PC-9 (cell line): ENCODE measurements around the gene RTN1.

Experiments used
- EZH2 ChIP-seq: fragments of 200-600 bp; sonication (generic); IDR thresholded peaks from 2 replicates; pipeline ENCODE4 v1.8.0; 2017; ENCODE audit warnings: antibody characterized with exemption, low read depth
- TF ChIP-seq, protein P1 (sequence below): fragments of 200-600 bp; sonication (generic); conservative IDR thresholded peaks from 2 replicates; pipeline ENCODE4 v1.6.1; 2017; ENCODE audit warnings: mixed run types, antibody characterized with exemption, mild to moderate bottlenecking, moderate library complexity

DNA sequence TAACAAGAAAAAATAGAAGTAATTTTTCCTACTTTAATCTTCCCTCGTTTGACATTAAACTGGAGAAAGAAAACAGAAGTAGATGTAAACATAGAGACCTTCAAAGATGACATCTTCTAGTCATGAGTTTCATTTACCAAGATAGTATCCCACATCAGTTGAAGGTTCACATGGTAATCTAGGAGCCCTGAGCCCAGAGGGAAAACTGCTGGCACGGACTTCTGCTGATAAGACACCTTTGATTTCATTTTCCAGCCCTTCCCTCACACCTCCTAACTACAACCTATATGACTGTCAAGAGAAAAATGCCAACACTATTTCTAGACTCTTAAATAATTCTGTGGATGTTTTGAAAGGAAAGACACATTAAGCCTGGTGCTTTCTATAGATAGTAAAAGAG, 247.9 kb downstream of the RTN1 start:
- TF ChIP-seq, protein P1, sequence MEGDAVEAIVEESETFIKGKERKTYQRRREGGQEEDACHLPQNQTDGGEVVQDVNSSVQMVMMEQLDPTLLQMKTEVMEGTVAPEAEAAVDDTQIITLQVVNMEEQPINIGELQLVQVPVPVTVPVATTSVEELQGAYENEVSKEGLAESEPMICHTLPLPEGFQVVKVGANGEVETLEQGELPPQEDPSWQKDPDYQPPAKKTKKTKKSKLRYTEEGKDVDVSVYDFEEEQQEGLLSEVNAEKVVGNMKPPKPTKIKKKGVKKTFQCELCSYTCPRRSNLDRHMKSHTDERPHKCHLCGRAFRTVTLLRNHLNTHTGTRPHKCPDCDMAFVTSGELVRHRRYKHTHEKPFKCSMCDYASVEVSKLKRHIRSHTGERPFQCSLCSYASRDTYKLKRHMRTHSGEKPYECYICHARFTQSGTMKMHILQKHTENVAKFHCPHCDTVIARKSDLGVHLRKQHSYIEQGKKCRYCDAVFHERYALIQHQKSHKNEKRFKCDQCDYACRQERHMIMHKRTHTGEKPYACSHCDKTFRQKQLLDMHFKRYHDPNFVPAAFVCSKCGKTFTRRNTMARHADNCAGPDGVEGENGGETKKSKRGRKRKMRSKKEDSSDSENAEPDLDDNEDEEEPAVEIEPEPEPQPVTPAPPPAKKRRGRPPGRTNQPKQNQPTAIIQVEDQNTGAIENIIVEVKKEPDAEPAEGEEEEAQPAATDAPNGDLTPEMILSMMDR: no peak
- TF ChIP-seq EZH2: no peak
